Tibial nerve (tissue), 3 donors: ENCODE results near the gene NOS1AP.

Experiments
- POLR2A ChIP-seq, 2 donors: fragments of 450-650 bp; IDR thresholded peaks; one replicate each; pipeline ENCODE4 v1.6.1; 2017; ENCODE audit warnings: antibody characterized with exemption in 2 of 2, mild to moderate bottlenecking in 2 of 2, moderate library complexity in 2 of 2
- TF ChIP-seq, protein P1 (sequence below), 5 experiments: fragments of 200-600 bp in 3 of 5; fragments of 450-650 bp in 2 of 5; sonication (generic) in 3 of 5; IDR thresholded peaks; one replicate each; pipeline ENCODE4 v1.5.1; 2016 to 2019; ENCODE audit warnings: antibody characterized with exemption in 5 of 5, mild to moderate bottlenecking in 3 of 5, moderate library complexity in 2 of 5

DNA sequence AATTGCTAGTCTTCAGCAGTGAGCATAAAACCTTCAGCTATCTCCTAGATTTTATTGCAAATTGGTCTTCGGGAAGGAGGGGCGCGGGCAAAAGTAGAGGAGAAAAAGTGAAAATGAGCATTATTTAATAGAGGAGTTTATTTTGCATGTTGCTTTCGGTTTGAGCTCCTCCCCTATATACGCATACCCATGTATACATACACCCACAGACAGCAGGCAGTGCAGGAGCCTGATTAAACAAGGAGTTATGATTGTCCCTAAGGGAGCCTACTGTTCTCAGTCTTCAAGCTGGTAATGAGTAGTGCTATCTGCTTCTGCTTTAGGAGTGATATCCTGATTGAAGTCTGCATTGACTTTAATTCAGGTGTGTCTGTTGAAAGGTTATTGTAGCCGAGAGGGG, 173.3 kb downstream of the NOS1AP start:
- TF ChIP-seq, protein P1, sequence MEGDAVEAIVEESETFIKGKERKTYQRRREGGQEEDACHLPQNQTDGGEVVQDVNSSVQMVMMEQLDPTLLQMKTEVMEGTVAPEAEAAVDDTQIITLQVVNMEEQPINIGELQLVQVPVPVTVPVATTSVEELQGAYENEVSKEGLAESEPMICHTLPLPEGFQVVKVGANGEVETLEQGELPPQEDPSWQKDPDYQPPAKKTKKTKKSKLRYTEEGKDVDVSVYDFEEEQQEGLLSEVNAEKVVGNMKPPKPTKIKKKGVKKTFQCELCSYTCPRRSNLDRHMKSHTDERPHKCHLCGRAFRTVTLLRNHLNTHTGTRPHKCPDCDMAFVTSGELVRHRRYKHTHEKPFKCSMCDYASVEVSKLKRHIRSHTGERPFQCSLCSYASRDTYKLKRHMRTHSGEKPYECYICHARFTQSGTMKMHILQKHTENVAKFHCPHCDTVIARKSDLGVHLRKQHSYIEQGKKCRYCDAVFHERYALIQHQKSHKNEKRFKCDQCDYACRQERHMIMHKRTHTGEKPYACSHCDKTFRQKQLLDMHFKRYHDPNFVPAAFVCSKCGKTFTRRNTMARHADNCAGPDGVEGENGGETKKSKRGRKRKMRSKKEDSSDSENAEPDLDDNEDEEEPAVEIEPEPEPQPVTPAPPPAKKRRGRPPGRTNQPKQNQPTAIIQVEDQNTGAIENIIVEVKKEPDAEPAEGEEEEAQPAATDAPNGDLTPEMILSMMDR (IDR thresholded peaks at IDR 0.05), result no peak
- TF ChIP-seq POLR2A (IDR thresholded peaks at IDR 0.05), result no peak
